HepG2 (cell line): ENCODE results near the gene EMILIN1. TPM values are rescaled to one million over a fixed set of nuclear protein-coding genes. Genes with fewer than 3 reads are reported as not detected.

ENCODE experiments used
- CENPX ChIP-seq: sonication (generic); formaldehyde crosslinking; IDR thresholded peaks from 2 replicates; pipeline ENCODE4 v1.9.0; 2021; ENCODE audit warnings: mild to moderate bottlenecking, missing genetic modification reagents, moderate library complexity
- FOXK2 ChIP-seq: fragments of 450-650 bp; IDR thresholded peaks from 2 replicates; pipeline ENCODE4 v1.6.1; 2016
- GRHL1 ChIP-seq: sonication (generic); formaldehyde crosslinking; conservative IDR thresholded peaks from 2 replicates; pipeline ENCODE4 v1.8.0; 2022; ENCODE audit warnings: missing genetic modification reagents
- IKZF4 ChIP-seq: sonication (generic); formaldehyde crosslinking; IDR thresholded peaks from 2 replicates; pipeline ENCODE4 v1.5.1; 2020; ENCODE audit warnings: borderline replicate concordance, mild to moderate bottlenecking, low read depth, missing genetic modification reagents; ENCODE audit errors: not compliant biosample characterization
- RARA ChIP-seq: IDR thresholded peaks from 2 replicates; pipeline ENCODE4 v1.6.1; 2016; ENCODE audit warnings: missing genetic modification reagents, missing compliant biosample characterization
- RELA ChIP-seq: sonication (generic); formaldehyde crosslinking; IDR thresholded peaks from 2 replicates; pipeline ENCODE4 v1.4.0; 2020; ENCODE audit warnings: missing genetic modification reagents
- RORA ChIP-seq: sonication (generic); formaldehyde crosslinking; IDR thresholded peaks from 2 replicates; pipeline ENCODE4 v1.5.0; 2020; ENCODE audit warnings: mild to moderate bottlenecking, missing genetic modification reagents, moderate library complexity
- THRA ChIP-seq: sonication (generic); formaldehyde crosslinking; IDR thresholded peaks from 2 replicates; pipeline ENCODE4 v1.4.0; 2020; ENCODE audit warnings: missing genetic modification reagents, borderline replicate concordance
- ZHX2 ChIP-seq, 2 experiments: sonication (generic) in 1 of 2; formaldehyde crosslinking in 1 of 2; IDR thresholded peaks; 2 replicates each; pipeline versions ENCODE4 v1.6.1 to v1.9.0; 2014 to 2022; ENCODE audit warnings: antibody characterized with exemption in 1 of 2, borderline replicate concordance in 1 of 2, inconsistent platforms in 1 of 2, low read depth in 1 of 2, missing genetic modification reagents in 1 of 2
- ZMYM4 ChIP-seq: sonication (generic); formaldehyde crosslinking; IDR thresholded peaks from 2 replicates; pipeline ENCODE4 v1.8.1; 2023; ENCODE audit warnings: mild to moderate bottlenecking, missing genetic modification reagents
- ZNF121 ChIP-seq: sonication (generic); formaldehyde crosslinking; IDR thresholded peaks from 2 replicates; pipeline ENCODE4 v1.5.0; 2020; ENCODE audit warnings: mild to moderate bottlenecking, missing genetic modification reagents
- ZNF253 ChIP-seq: sonication (generic); formaldehyde crosslinking; IDR thresholded peaks from 2 replicates; pipeline ENCODE4 v1.8.0; 2022; ENCODE audit warnings: mild to moderate bottlenecking, missing genetic modification reagents, borderline replicate concordance
- ZNF3 ChIP-seq: IDR thresholded peaks from 2 replicates; pipeline ENCODE4 v1.7.0; 2017; ENCODE audit warnings: inconsistent platforms
- ZNF367 ChIP-seq: sonication (generic); formaldehyde crosslinking; IDR thresholded peaks from 2 replicates; pipeline ENCODE4 v1.4.0; 2020; ENCODE audit warnings: missing genetic modification reagents, borderline replicate concordance
- ZNF547 ChIP-seq: sonication (generic); formaldehyde crosslinking; IDR thresholded peaks from 2 replicates; pipeline ENCODE4 v1.5.1; 2020; ENCODE audit warnings: mild to moderate bottlenecking, missing genetic modification reagents
- polyA plus RNA-seq, 8 experiments: library from polyadenylated mRNA; depleted of rRNA in 3 of 8; stranded (reverse) in 7 of 8; unstranded in 1 of 8; fragments of >200 nt; fragmentation: Illumina TruSeq in 4 of 8; extraction: Trizol in 4 of 8; gene quantifications; 2 replicates each; pipeline versions ENCODE4 v1.2.1 to v1.2.3, GENCODE V29; 2011 to 2016; ENCODE audit warnings: low read depth in 4 of 8, missing spikeins in 1 of 8, mixed read lengths in 1 of 8; ENCODE audit not compliant: insufficient read depth in 1 of 8
- total RNA-seq, 5 experiments: library from RNA; depleted of rRNA; stranded (reverse); fragments of >200 nt; fragmentation: Illumina TruSeq; extraction: Trizol; gene quantifications; 2 replicates each; pipeline ENCODE4 v1.2.3, GENCODE V29; 2016; ENCODE audit warnings: low read depth in 1 of 5
- TF ChIP-seq, protein P1 (sequence below): sonication (generic); formaldehyde crosslinking; IDR thresholded peaks from 2 replicates; pipeline ENCODE4 v1.5.0; 2020; ENCODE audit warnings: missing genetic modification reagents

The EMILIN1 gene
- total and polyA plus RNA-seq, 2 of the 13 experiments (the other 11 are each of a cell fraction or from before 2014, with no cell fraction given) = 8.1 to 9.7 TPM

DNA sequence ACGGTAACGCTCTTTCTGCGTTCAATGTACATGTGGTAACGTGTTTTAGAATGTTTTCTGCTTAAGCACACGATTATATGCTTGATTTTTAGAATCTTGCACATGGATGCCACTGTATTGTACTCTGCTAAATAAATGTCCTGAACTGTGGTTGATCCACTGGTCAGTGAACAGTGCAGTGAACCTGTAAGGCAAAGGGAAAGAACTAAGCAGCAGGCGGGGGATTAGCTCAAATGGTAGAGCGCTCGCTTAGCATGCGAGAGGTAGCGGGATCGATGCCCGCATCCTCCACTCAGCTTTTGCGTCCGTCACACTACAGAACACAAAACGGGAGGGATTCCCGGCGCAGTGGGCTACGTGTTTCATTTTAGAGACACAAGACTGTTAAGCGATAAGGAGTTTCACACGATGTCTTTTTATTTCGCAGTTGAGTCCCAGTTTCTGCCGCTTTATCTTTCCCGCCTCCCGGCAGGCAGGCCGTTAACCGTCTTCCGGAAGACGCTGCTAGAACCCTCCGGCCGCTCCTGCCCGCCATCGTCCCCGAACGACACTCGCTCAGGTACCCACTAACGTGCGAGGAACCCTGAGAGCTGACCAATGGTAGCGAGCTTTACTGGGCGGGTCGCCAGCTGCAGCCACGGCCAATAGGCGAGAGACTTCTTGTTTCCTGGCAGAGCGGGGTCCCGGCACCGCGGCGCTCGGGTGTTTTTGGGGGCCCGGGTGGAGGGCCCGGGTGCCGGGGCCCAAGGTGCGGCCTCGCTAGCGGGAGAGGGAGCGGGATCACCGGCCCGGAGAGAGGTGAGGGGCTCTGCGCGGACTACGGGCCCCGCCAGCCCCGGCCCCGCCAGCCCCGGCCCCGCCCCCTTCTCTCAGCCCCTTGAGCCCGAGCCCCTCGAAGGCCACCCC, 27.2 kb upstream of the EMILIN1 start, which contains the start of gene AGBL5 (continued):
- no peak; the same call in 1 of the 2 replicates for TF ChIP-seq RORA (CRISPR knock-in tag)
- TF ChIP-seq RARA (CRISPR knock-in tag) = peak; percentile 7; the same call in 1 of the 2 replicates
- TF ChIP-seq FOXK2 = no peak
- TF ChIP-seq THRA (CRISPR knock-in tag) = peak; percentile 65; the same call in 1 of the 2 replicates
- TF ChIP-seq, protein P1, sequence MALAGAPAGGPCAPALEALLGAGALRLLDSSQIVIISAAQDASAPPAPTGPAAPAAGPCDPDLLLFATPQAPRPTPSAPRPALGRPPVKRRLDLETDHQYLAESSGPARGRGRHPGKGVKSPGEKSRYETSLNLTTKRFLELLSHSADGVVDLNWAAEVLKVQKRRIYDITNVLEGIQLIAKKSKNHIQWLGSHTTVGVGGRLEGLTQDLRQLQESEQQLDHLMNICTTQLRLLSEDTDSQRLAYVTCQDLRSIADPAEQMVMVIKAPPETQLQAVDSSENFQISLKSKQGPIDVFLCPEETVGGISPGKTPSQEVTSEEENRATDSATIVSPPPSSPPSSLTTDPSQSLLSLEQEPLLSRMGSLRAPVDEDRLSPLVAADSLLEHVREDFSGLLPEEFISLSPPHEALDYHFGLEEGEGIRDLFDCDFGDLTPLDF (CRISPR knock-in tag) = peak; percentile 91
- peak; percentile 72; the same call in 1 of the 2 replicates for TF ChIP-seq ZMYM4 (CRISPR knock-in tag)
- peak; percentile 79 for TF ChIP-seq IKZF4 (CRISPR knock-in tag)
- TF ChIP-seq ZNF547 (CRISPR knock-in tag) = peak; percentile 90
- TF ChIP-seq ZNF121 (CRISPR knock-in tag) = peak; percentile 22; the same call in 1 of the 2 replicates
- no peak; the same call in 1 of the 2 replicates for TF ChIP-seq ZNF3 (CRISPR knock-in tag)
- peak; percentile 90; the same call in 1 of the 2 replicates for TF ChIP-seq ZNF367
- TF ChIP-seq CENPX = no peak
- no peak for TF ChIP-seq ZNF253 (CRISPR knock-in tag)
- no peak for TF ChIP-seq RELA
- peak; percentile 12; the same call in 1 of the 2 replicates for TF ChIP-seq GRHL1
- TF ChIP-seq ZHX2 (IDR thresholded peaks at IDR 0.05; ENCODE audit: low read depth) = peak; percentile 57; the same call in 1 of the 2 replicates
- no peak for TF ChIP-seq ZHX2 (CRISPR knock-in tag; IDR thresholded peaks at IDR 0.05; ENCODE audit: borderline replicate concordance)
